GM18873 (cell line): ENCODE results near the gene LCN15.
"Not testable (repeated sequence)": the region's sequence is repeated elsewhere in the genome, so short reads cannot be mapped to it uniquely, and the experiment has no call there.

ENCODE experiments used
- ATAC-seq: cut with Tn5 transposase; IDR thresholded peaks from one replicate; pipeline ENCODE4 v1.9.1; 2021; ENCODE audit warnings: mild to moderate bottlenecking, moderate library complexity, moderate number of reproducible peaks; ENCODE audit not compliant: unreplicated experiment, low FRiP score

LCN15 gene, protein sequence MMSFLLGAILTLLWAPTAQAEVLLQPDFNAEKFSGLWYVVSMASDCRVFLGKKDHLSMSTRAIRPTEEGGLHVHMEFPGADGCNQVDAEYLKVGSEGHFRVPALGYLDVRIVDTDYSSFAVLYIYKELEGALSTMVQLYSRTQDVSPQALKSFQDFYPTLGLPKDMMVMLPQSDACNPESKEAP

DNA sequence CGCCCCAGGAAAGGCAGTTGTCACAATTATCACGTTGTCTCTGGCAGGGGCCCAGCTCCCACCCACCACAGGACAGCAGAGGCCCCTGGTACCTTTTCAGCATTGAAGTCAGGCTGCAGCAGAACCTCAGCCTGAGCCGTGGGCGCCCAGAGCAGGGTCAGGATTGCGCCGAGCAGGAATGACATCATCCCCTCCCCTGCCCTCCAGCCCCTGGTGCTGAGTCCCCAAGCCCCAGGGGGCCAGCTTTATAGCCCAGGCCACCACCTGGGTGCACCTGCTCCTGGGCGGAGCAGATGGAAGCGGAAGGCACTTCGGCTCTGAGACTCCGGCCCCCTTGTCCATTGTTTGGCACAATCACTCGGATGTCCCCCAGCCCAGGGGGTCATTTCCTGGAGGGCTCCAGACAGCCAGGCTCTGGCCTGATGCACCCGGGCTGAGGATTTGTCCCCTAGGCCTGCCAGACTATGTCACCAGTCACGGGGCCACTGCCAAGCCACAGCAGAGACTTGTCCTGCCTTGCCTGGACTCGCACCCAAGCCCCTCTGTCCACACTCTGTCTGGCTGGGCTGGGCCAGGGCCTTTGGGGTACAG is at the start of gene LCN15:
Gene LCN15, minus strand, starts transcription at position 218 of the 591 bp plus-strand sequence. Its CDS starts 30 bp downstream, at position 188.
- no peak for ATAC-seq

DNA sequence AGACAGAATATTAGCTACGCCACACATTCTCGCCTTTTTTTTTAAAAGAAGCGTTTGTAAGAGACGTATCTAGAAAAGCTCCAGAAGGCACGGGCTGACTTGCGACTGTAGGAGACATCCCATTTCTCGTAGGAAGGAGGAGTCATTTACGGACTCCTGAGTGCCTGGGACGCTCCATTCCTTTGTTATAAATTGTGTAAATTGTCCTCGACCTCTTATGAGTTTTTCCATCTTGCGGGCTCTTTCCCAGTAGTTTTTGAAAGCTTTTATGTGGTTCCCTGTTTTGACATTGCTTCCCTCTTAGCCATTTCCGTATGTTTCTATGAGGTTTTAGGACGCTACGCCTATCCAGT is 44.5 kb upstream of the LCN15 start:
- no peak for ATAC-seq

GRCh38 chr9:136808075-136808805 is 43.9 kb upstream of the LCN15 start:
- ATAC-seq = peak; percentile 28

- ATAC-seq = peak; percentile 52
Measured at GRCh38 chr9:136807281-136808074, 43.2 kb upstream of the LCN15 start, which contains the start of gene RABL6. Gene RABL6 (plus strand): TSS chr9:136807948. CDS start chr9:136808197, 249 bp downstream.

DNA sequence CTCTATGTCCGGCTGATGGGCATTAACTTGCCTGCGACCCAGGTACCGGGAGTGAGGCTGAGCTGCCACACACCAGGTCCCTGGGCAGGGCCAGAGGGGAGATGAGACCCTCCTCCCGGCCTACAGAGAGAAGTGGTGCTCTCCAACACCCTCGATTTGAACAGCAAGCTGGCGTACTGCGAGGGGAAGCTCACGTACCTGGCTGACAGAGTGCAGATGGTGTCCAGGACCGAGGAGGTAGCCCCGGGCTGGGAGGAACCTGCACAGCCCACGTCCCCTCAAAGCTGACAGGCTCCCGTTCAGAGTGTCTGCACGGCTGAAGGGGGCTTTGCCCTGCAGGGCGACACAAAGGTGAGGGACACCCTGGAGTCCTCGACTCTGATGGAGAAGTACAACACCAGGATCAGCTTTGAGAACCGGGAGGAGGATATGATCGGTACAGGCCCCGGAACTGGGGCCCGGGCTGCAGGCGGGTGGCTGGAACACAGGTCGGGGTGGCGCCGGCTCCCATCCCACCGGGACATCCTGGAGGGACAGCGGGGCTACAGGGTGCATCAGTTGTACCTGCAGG is 42.4 kb upstream of the LCN15 start:
- peak; percentile 10 for ATAC-seq

GRCh38 chr9:136806067-136806466 is 41.7 kb upstream of the LCN15 start:
- ATAC-seq = no peak

GRCh38 chr9:136805207-136805740 is 41.0 kb upstream of the LCN15 start:
- ATAC-seq = no peak

DNA sequence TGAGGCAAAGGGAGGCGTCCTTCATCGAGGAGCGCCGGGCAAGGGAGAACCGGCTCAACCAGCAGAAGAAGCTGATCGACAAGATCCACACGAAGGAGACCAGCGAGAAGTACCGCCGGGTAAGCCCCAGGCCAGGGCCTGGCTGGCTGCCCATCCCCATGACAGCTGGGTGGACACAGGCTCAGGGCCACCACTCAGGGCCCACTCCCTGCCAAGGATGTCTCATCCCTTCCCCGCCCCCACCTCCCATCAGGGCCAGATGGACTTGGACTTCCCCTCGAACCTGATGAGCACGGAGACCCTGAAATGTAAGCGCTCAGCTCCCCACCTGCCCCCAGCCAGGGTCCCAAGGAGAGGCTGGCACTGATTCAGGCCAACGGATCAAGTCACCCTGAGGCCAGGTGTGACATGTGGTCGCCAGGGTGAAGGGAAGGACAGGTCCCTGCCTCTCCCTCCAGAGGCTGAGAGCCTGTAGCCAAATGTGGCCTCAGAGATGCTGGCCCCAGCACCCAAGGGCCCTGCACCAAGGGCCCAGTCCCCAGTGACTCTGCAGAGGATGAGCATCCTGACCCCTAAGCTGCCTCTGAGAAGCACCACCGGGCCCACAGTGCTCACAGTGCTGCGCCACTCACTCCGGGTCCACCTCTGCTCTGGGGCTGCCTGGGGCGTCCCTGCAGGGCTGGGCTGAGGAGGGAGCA is 40.3 kb upstream of the LCN15 start:
- ATAC-seq = no peak

DNA sequence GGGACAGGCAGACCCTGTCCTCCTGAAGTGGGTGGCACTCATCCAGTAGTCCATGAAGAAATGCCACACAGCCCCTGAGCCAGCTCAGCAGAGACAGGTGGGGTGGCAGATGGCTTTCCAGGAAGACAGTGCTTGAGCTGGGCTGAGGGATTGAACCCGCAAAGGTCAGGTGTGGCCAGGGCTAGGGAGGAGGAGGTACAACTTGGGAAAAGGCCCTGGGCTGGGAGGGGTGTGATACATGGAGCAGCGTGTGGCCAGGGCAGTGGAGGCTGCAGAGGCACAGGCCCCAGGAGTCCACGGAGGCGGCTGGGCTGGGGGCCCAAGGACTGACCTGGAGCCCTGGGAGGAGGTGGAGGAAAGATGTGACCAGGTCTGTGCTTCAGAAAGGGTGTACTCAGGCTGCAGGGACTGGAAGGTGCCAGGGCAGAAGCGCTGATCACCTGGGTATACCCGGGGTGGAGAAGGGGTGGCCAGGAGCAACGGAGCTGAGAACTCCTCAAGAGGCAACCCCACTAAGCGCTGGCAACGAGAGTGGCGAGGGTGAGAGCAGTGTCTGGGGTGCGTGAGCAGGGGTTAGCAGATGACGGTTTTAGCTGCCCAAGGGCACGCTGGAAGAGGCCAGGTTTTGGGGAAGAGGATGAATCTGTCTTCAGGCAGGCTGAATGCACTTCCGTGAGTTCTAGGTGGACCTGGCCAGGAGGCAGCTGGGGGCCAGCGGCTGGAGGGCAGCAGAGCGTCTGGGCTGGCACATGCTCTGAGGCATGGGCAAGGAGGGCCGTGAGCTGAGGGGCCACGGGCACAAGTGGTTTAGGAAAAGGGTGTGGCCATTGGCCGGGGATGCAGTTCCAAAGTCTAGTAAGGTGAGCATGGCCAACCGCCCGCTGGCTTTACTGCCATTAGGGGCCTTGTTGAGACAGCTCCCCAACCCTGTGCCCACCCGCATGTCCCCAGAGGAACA is 39.5 kb upstream of the LCN15 start:
- ATAC-seq = no peak

- ATAC-seq = not testable (repeated sequence)
Measured at GRCh38 chr9:136803009-136803550, 38.8 kb upstream of the LCN15 start.

DNA sequence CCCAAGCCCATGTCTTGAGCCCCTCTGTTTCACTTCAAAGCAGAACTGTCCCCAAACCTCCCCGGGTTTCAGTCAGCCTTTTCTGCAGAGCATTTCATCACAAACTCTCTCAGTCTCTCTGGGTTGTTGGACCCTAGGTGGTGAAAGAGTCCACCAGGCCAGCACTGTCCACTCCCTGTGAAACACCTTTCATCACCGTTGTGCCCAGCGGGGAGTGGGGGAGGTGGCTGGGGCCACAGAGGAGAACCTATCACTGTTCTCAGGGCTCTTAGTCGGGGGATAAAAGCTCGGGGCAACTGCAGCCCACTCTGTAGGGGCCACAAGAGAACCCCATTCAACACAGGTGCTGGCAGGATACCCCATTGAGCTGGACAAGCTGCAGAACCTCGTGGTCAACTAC is 38.0 kb upstream of the LCN15 start:
- ATAC-seq = no peak

DNA sequence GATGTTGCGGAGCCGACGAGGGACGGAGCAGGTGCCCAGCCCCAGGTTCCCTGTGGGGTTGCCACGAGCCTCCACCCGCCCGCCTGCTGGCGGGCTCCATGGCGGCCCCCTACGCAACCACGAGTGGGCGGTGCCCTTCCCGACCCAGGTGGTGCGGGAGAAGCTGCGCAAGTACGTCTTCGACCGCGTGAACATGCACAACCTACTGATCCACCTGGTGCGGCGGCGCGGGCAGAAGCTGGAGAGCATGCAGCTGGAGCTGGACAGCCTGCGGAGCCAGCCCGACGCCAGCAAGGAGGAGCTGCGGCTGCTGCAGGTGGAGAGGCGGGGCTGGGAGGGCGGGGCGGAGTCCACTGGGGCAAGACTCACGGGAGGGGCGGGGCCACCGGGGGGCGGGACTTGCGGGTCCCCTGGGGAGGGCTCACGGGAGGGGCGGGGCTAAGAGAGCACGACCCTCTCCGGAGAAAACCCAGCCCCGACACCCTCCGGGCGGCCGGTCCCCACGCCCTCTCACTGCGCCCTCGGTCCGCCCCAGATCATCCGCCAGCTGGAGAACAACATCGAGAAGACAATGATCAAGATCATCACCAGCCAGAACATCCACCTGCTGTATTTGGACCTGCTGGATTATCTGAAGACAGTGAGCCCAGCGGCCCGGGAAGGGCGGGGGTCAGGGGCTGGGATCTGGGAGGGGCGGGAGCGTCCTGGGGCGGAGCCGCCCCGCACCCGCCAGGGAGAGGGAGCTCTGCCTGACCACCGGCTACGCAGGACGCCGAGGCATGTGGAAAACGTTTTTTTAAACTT is 35.7 kb upstream of the LCN15 start:
- ATAC-seq = no peak

GRCh38 chr9:136799079-136799853 is 34.9 kb upstream of the LCN15 start:
- no peak for ATAC-seq

DNA sequence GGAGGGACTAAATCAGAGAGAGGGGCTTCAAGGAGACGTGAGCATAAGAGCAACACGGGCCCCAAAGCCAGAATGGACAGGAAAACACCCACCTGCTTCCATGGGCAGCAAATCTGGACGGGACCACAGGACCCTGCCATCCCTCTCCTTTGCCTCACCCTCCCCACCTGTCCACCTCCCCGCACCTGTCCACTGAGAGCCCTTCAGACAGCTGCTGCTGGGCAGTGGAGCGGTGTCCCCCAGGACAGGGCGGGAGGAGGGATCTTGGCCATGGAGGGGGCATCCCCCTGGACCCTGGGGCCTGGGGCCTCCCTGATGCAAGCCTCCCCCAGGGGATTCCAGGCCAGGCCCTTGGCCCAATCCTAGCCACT is 34.4 kb upstream of the LCN15 start:
- no peak for ATAC-seq

DNA sequence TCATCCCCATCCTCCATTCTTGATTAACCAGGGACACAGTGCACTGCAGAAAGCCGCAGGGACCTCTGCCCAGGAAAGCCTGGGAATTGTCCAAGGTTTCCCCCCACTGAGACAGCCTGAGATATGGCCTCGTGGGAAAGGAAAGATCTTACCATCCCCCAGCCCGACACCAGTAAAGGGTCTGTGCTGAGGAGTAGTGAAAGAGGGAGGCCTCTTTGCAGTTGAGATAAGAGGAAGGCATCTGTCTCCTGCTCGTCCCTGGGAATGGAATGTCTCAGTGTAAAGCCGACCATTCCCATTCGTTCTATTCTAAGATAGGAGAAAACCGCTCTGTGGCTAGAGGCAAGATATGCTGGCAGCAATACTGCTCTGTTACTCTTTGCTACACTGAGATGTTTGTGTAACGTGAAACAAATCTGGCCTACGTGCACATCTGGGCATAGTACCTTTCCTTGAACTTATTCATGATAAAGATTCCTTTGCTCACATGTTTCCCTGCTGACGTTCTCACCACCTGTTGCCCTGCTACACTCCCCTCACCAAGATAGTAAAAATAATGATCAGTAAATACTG is 32.5 kb upstream of the LCN15 start:
- not testable (repeated sequence) for ATAC-seq

- no peak for ATAC-seq
Measured at GRCh38 chr9:136796238-136796774, 32.0 kb upstream of the LCN15 start, which contains the start of gene CCDC183. Gene CCDC183 (plus strand): TSS chr9:136796338. CDS start chr9:136796398, 60 bp downstream.
